ENCODE results near the gene ARHGAP33. TPM values are rescaled to one million over a fixed set of nuclear protein-coding genes. Genes with fewer than 3 reads are reported as not detected.
A peak's percentile ranks its signal among the peaks of the same experiment; 100 is the strongest.

ARHGAP33 gene
- total and polyA plus RNA-seq, 2 experiments from 2014 or later, result 11.6 to 22.1 TPM

DNA sequence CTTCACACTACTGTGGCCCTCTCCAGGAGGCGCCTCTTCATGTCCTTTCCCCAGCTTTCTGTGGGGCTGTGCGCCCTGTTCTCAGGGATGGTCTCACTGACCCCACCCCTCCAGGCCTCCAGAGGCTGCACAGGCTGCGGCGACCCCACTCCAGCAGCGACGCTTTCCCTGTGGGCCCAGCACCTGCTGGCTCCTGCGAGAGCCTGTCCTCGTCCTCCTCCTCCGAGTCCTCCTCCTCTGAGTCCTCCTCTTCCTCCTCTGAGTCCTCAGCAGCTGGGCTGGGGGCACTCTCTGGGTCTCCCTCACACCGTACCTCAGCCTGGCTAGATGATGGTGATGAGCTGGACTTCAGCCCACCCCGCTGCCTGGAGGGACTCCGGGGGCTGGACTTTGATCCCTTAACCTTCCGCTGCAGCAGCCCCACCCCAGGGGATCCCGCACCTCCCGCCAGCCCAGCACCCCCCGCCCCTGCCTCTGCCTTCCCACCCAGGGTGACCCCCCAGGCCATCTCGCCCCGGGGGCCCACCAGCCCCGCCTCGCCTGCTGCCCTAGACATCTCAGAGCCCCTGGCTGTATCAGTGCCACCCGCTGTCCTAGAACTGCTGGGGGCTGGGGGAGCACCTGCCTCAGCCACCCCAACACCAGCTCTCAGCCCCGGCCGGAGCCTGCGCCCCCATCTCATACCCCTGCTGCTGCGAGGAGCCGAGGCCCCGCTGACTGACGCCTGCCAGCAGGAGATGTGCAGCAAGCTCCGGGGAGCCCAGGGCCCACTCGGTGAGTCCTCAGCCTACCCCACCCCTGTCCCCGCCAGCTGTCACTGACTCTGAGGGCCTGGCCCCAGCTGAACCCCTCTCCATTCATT is 11.2 kb downstream of the ARHGAP33 start:
- Histone ChIP-seq H4K20me1 (replicated peaks; ENCODE audit: insufficient read depth) (no peaks in the 10 kb centered on the region), H2AFZ (no peak overlapping the region), H3K4me1 (ENCODE audit: insufficient read depth) (peaks cover 9% of the 10 kb centered on the region), H3K4me3 (no peak overlapping the region), H3K27me3 (ENCODE audit: insufficient read depth) (no peaks in the 10 kb centered on the region), H3K9me2 (ENCODE audit: insufficient read depth) (no peaks in the 10 kb centered on the region), H3F3A (replicated peaks; ENCODE audit: low read depth) (0 out of 2 replicates have a peak, but pooled peaks cover 4% of the 10 kb centered on the region), H3K79me2 (replicated peaks; ENCODE audit: insufficient read depth) (no peaks in the 10 kb centered on the region), H3K36me3 (ENCODE audit: insufficient read depth) (no peaks in the 10 kb centered on the region), H3K27ac (ENCODE audit: low read depth) (no peak overlapping the region), H3K4me2 (no peak overlapping the region)
- TF ChIP-seq ZNF462 (CRISPR knock-in tag; IDR thresholded peaks at IDR 0.05) (no peak), NANOG (IDR thresholded peaks at IDR 0.05; ENCODE audit: borderline replicate concordance) (no peak)
- Mint-ChIP-seq H3K4me1 (peaks cover 29% of the 10 kb centered on the region), H3K4me3 (peak overlapping the region; percentile 59; the same call in 2 of the 3 replicates), H3K9me3 (no peaks in the 10 kb centered on the region), H3K27ac (no peak overlapping the region), H3K36me3 (ENCODE audit: low read depth) (peaks cover 6% of the 10 kb centered on the region; the same call in 1 of the 3 replicates), H3K27me3 (ENCODE audit: insufficient read depth, low read depth, poor library complexity) (peaks cover 25% of the 10 kb centered on the region)
- DNase-seq (ENCODE audit: low spot score) (no peak), ATAC-seq (no peak)

- Mint-ChIP-seq H3K27ac (no peak overlapping the region), H3K4me3 (no peak overlapping the region), H3K4me1 (peaks cover 26% of the 10 kb centered on the region), H3K27me3 (ENCODE audit: insufficient read depth, low read depth, poor library complexity) (peaks cover 25% of the 10 kb centered on the region), H3K9me3 (no peaks in the 10 kb centered on the region), H3K36me3 (ENCODE audit: low read depth) (peaks cover 6% of the 10 kb centered on the region; the same call in 1 of the 3 replicates)
- no peaks in the 10 kb centered on the region for H3K36me3 ChIP-seq (ENCODE audit: insufficient read depth)
- no peaks in the 10 kb centered on the region for H3K9me2 ChIP-seq (ENCODE audit: insufficient read depth)
- no peaks in the 10 kb centered on the region for H3K27me3 ChIP-seq (ENCODE audit: insufficient read depth)
- TF ChIP-seq ZNF331 (CRISPR knock-in tag; IDR thresholded peaks at IDR 0.05; ENCODE audit: low read depth) (no peak), EZH2phosphoT487 (IDR thresholded peaks at IDR 0.05; ENCODE audit: unreplicated experiment) (no peak)
- H2AFZ ChIP-seq, result no peak overlapping the region
- H3K4me1 ChIP-seq (ENCODE audit: insufficient read depth), result peaks cover 5% of the 10 kb centered on the region; the same call in 1 of the 2 replicates
- no peak overlapping the region for H3K27ac ChIP-seq (ENCODE audit: low read depth)
- H3F3A ChIP-seq (replicated peaks; ENCODE audit: low read depth), result 0 out of 2 replicates have a peak, but pooled peaks cover 4% of the 10 kb centered on the region
- DNase-seq (ENCODE audit: low spot score), result no peak
- ATAC-seq, result no peak
- no peak overlapping the region for H3K4me2 ChIP-seq
- no peak overlapping the region for H3K4me3 ChIP-seq
- H4K20me1 ChIP-seq (replicated peaks; ENCODE audit: insufficient read depth), result no peaks in the 10 kb centered on the region
- no peaks in the 10 kb centered on the region for H3K79me2 ChIP-seq (replicated peaks; ENCODE audit: insufficient read depth)
Measured at GRCh38 chr19:35787227-35787799, 11.9 kb downstream of the ARHGAP33 start.

Data from GM23338 (cell line).